Uterus (tissue), 4 donors: Measurements from ENCODE around the gene MATK. TPM values are rescaled to one million over a fixed set of nuclear protein-coding genes. Genes with fewer than 3 reads are reported as not detected.

Experiments used
- DNase-seq, 2 donors: peaks; one replicate each; pipeline ENCODE4 v3.0.0-alpha.2; 2019 to 2020
- H3K27ac ChIP-seq, 2 donors: fragments of 200-600 bp; sonication (generic); 1 replicate in 1 of 2; 2 replicates in 1 of 2; pipeline ENCODE4 v1.5.1; 2016 to 2018
- H3K27me3 ChIP-seq, 2 donors: fragments of 200-600 bp; sonication (generic); one replicate each; pipeline ENCODE4 v1.5.1; 2018 to 2019; ENCODE audit warnings: control low read depth in 1 of 2
- H3K36me3 ChIP-seq, 2 donors: fragments of 200-600 bp; sonication (generic); one replicate each; pipeline ENCODE4 v1.5.1; 2019; ENCODE audit warnings: control low read depth in 1 of 2
- H3K4me1 ChIP-seq, 2 donors: fragments of 200-600 bp; sonication (generic); one replicate each; pipeline ENCODE4 v1.5.1; 2018 to 2019; ENCODE audit warnings: control low read depth in 1 of 2
- H3K4me3 ChIP-seq, 2 donors: fragments of 200-600 bp; sonication (generic); 1 replicate in 1 of 2; 2 replicates in 1 of 2; pipeline ENCODE4 v1.5.1; 2018 to 2019; ENCODE audit warnings: mild to moderate bottlenecking in 1 of 2
- H3K9me3 ChIP-seq, 2 donors: fragments of 200-600 bp; sonication (generic); one replicate each; pipeline ENCODE4 v1.5.1; 2019; ENCODE audit warnings: control low read depth in 1 of 2
- POLR2A ChIP-seq, 2 donors: fragments of 450-650 bp; IDR thresholded peaks; one replicate each; pipeline ENCODE4 v1.6.1; 2016; ENCODE audit warnings: antibody characterized with exemption in 2 of 2, mild to moderate bottlenecking in 1 of 2, moderate library complexity in 1 of 2
- intact Hi-C: fragments of 100-400 bp; cut with DNase I; formaldehyde crosslinking; loops from one replicate; pipeline ENCODE4 v1.15.1; 2023; ENCODE audit warnings: low total_unique reads
- total RNA-seq, 4 donors: library from RNA; depleted of rRNA in 3 of 4; stranded (reverse); fragments of >200 nt in 3 of 4; gene quantifications; one replicate each; pipeline versions ENCODE4 v1.1.0 to v1.2.4, GENCODE V29; 2014 to 2023
- TF ChIP-seq, protein P1 (sequence below), 4 experiments: fragments of 200-600 bp in 2 of 4; fragments of 450-650 bp in 2 of 4; sonication (generic) in 2 of 4; IDR thresholded peaks; one replicate each; pipeline ENCODE4 v1.5.1; 2016 to 2019; ENCODE audit warnings: antibody characterized with exemption in 4 of 4, mild to moderate bottlenecking in 2 of 4, moderate library complexity in 1 of 4
- donor health status: DM: yes; HTN: yes; CAD: no.

The MATK gene
- total RNA-seq, 4 donors from 2014 or later: 1.0 to 11.2 (median 1.5) TPM; not detected in 1

- intact Hi-C loops: no loop called here
- no peaks in the 10 kb centered on the region for H3K9me3 ChIP-seq
- no peaks in the 10 kb centered on the region for H3K27me3 ChIP-seq
- DNase-seq: no peak
- no peak overlapping the region for H3K27ac ChIP-seq
- no peaks in the 10 kb centered on the region for H3K4me1 ChIP-seq
- TF ChIP-seq, protein P1, sequence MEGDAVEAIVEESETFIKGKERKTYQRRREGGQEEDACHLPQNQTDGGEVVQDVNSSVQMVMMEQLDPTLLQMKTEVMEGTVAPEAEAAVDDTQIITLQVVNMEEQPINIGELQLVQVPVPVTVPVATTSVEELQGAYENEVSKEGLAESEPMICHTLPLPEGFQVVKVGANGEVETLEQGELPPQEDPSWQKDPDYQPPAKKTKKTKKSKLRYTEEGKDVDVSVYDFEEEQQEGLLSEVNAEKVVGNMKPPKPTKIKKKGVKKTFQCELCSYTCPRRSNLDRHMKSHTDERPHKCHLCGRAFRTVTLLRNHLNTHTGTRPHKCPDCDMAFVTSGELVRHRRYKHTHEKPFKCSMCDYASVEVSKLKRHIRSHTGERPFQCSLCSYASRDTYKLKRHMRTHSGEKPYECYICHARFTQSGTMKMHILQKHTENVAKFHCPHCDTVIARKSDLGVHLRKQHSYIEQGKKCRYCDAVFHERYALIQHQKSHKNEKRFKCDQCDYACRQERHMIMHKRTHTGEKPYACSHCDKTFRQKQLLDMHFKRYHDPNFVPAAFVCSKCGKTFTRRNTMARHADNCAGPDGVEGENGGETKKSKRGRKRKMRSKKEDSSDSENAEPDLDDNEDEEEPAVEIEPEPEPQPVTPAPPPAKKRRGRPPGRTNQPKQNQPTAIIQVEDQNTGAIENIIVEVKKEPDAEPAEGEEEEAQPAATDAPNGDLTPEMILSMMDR (IDR thresholded peaks at IDR 0.05): no peak
- no peak for TF ChIP-seq POLR2A (IDR thresholded peaks at IDR 0.05)
- no peak overlapping the region for H3K4me3 ChIP-seq
- H3K36me3 ChIP-seq: no peaks in the 10 kb centered on the region
Observed at GRCh38 chr19:3743486-3743885, 42.7 kb downstream of the MATK start.

DNA sequence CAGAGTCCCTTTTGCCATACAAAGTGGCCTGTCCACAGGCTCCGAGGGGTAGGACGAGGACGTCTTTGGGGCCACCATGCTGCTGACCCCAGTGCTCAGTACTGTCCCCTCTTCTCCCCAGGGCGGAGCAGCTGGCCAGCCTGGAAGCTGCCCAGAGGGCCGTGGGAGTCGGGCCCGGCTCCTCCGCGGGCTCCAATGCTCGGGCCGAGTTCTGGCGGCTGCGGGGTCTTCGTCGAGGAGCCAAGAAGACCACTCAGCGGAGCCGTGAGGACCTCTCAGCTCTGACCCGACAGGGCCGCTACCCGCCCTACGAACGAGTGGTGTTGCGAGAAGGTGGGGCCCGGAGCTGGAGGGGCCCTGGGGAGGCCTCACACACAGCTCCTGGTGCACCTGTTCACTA, 45.8 kb downstream of the MATK start:
- intact Hi-C loops: no loop called here
- no peak overlapping the region for H3K4me3 ChIP-seq
- no peak for DNase-seq
- H3K36me3 ChIP-seq: no peaks in the 10 kb centered on the region
- H3K27me3 ChIP-seq: no peaks in the 10 kb centered on the region
- TF ChIP-seq, protein P1 (IDR thresholded peaks at IDR 0.05): no peak
- no peak for TF ChIP-seq POLR2A (IDR thresholded peaks at IDR 0.05)
- H3K27ac ChIP-seq: no peak overlapping the region
- no peaks in the 10 kb centered on the region for H3K9me3 ChIP-seq
- H3K4me1 ChIP-seq: no peaks in the 10 kb centered on the region

GRCh38 chr19:3738477-3739220, 47.5 kb downstream of the MATK start:
- intact Hi-C loops: no loop called here
- TF ChIP-seq, protein P1 (IDR thresholded peaks at IDR 0.05): no peak
- TF ChIP-seq POLR2A (IDR thresholded peaks at IDR 0.05): no peak

DNA sequence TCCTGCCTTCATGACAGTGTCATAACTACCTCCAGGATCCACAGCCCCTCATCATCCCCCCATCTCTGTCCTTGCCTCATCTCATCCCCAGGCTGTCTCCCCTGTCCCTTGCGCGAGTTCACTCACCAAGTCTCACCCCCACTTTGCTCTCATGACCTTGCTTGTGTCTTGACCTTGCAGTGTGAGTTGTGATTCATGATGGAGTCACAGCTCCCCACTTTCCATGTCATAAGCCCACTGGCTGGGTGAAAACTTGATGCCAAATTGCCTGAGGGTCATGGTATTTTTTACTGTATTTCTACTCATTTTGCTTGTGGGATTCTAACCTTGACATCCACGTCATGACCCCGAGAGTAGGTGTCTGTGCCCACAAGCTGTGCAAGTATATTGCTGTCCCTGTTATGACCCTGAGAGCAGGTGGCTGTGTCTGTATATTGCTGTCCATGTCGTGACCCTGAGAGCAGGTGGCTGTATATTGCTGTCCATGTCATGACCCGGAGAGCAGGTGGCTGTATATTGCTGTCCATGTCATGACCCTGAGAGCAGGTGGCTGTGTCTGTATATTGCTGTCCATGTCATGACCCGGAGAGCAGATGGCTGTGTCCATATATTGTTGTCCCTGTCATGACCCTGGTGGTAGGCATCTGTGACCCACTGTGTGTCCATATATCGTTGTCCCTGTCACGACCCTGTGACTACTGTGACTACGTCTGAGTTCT, 48.5 kb downstream of the MATK start:
- TF ChIP-seq, protein P1 (IDR thresholded peaks at IDR 0.05): no peak
- no peak for TF ChIP-seq POLR2A (IDR thresholded peaks at IDR 0.05)
- intact Hi-C loops: no loop called here
- Histone ChIP-seq H3K4me1 (no peaks in the 10 kb centered on the region), H3K9me3 (no peaks in the 10 kb centered on the region), H3K27me3 (no peaks in the 10 kb centered on the region), H3K36me3 (no peaks in the 10 kb centered on the region), H3K4me3 (no peak overlapping the region), H3K27ac (no peak overlapping the region)
- DNase-seq: no peak

More at GRCh38 chr19:3738477-3739220, 47.5 kb downstream of the MATK start:
- Histone ChIP-seq H3K9me3 (no peaks in the 10 kb centered on the region), H3K4me3 (no peak overlapping the region), H3K4me1 (no peaks in the 10 kb centered on the region), H3K27me3 (no peaks in the 10 kb centered on the region), H3K36me3 (no peaks in the 10 kb centered on the region), H3K27ac (no peak overlapping the region)
- DNase-seq: no peak

- TF ChIP-seq POLR2A (IDR thresholded peaks at IDR 0.05): no peak
- TF ChIP-seq, protein P1 (IDR thresholded peaks at IDR 0.05): no peak
- DNase-seq: no peak
- Histone ChIP-seq H3K36me3 (no peaks in the 10 kb centered on the region), H3K27me3 (no peaks in the 10 kb centered on the region), H3K27ac (no peak overlapping the region), H3K9me3 (no peaks in the 10 kb centered on the region), H3K4me3 (no peak overlapping the region), H3K4me1 (no peaks in the 10 kb centered on the region)
- intact Hi-C loops: no loop called here
Observed at GRCh38 chr19:3736106-3736724, 50.0 kb downstream of the MATK start.
